Neural crest cell (in vitro differentiated cells): ENCODE measurements around the gene RPP25L. TPM values are rescaled to one million over a fixed set of nuclear protein-coding genes. Genes with fewer than 3 reads are reported as not detected.

Source experiments
- DNase-seq: peaks from one replicate; pipeline ENCODE4 v3.0.0; 2021; ENCODE audit warnings: low read depth, mixed read lengths, low spot score
- H3K27ac Mint-ChIP-seq: one replicate; pipeline ENCODE4 v1.8.0; 2021; ENCODE audit warnings: mild to moderate bottlenecking, mixed read lengths; ENCODE audit not compliant: unreplicated experiment
- H3K27me3 Mint-ChIP-seq: 2 replicates; pipeline ENCODE4 v1.8.0; 2021; ENCODE audit warnings: low read depth, mild to moderate bottlenecking, mixed read lengths
- H3K36me3 Mint-ChIP-seq: 2 replicates; pipeline ENCODE4 v1.8.0; 2021; ENCODE audit warnings: low read depth, mild to moderate bottlenecking, mixed read lengths
- H3K4me1 Mint-ChIP-seq: 2 replicates; pipeline ENCODE4 v1.8.0; 2021; ENCODE audit warnings: mixed read lengths
- H3K4me3 Mint-ChIP-seq: one replicate; pipeline ENCODE4 v1.8.0; 2021; ENCODE audit warnings: mild to moderate bottlenecking, mixed read lengths
- H3K9me3 Mint-ChIP-seq: 2 replicates; pipeline ENCODE4 v1.8.0; 2021; ENCODE audit warnings: mixed read lengths
- CTCF ChIP-seq: fragments of 200-600 bp; sonication (generic); conservative IDR thresholded peaks from 2 replicates; pipeline ENCODE4 v1.5.0; 2021; ENCODE audit warnings: antibody characterized with exemption, mild to moderate bottlenecking
- total RNA-seq: library from RNA; stranded (reverse); gene quantifications from 2 replicates; pipeline ENCODE4 v1.2.1, GENCODE V29; 2021

Gene RPP25L
- total RNA-seq, 1 donor from 2014 or later = 22.7 TPM

DNA sequence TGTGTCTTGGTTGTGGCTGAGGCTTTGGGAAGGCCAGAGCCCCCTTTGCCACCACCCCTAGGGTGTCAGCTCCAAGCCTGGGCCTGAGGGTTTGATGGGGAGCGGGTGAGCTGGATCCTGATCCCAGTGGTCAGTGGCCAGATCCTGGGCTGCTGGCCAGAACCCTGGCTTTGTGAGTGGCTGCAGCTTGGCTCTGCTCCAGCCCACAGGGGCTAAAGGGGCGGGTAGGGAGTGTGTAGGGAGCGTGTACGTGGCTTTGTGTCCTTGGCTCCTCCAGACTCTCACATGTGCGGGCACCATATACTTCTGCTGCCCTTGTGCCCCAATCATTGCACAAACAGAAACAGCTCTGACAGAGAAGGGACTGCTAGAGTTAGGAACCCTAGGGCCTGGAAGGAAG is 38.9 kb upstream of the RPP25L start:
- peaks cover 67% of the 10 kb centered on the region for H3K4me1 Mint-ChIP-seq
- no peak overlapping the region for H3K27ac Mint-ChIP-seq
- no peaks in the 10 kb centered on the region for H3K9me3 Mint-ChIP-seq
- no peak for DNase-seq
- TF ChIP-seq CTCF = no peak
- peak overlapping the region; percentile 40 for H3K4me3 Mint-ChIP-seq
- H3K27me3 Mint-ChIP-seq = no peaks in the 10 kb centered on the region
- H3K36me3 Mint-ChIP-seq = peaks cover 10% of the 10 kb centered on the region

DNA sequence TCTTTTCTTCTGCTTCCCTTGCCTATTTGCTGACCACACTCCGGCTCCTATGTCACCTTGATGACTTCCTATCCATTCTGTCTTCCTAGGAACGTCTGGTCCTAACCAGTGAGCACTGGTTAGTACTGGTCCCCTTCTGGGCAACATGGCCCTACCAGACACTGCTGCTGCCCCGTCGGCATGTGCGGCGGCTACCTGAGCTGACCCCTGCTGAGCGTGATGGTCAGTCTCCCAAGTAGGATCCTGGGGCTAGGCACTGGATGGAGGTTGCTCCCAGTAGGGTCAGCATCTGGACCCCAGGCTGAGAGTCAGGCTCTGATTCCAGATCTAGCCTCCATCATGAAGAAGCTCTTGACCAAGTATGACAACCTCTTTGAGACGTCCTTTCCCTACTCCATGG is 36.8 kb upstream of the RPP25L start:
- no peak for DNase-seq
- Mint-ChIP-seq H3K27ac (no peak overlapping the region), H3K27me3 (no peaks in the 10 kb centered on the region), H3K9me3 (no peaks in the 10 kb centered on the region), H3K4me3 (peak overlapping the region; percentile 77), H3K36me3 (peaks cover 10% of the 10 kb centered on the region), H3K4me1 (peaks cover 61% of the 10 kb centered on the region)
- no peak for TF ChIP-seq CTCF

DNA sequence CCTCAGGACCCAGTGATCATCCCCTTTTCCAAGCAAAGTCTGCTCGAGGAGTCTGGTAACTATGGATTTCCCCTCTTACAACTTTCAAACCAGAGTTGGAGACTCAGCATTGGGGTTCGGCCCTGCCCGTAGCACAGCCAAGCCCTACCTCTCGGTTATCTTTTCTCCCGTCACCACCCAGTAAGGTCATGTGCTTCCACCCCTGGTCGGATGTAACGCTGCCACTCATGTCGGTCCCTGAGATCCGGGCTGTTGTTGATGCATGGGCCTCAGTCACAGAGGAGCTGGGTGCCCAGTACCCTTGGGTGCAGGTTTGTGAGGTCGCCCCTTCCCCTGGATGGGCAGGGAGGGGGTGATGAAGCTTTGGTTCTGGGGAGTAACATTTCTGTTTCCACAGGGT is 35.8 kb upstream of the RPP25L start:
- no peaks in the 10 kb centered on the region for H3K27me3 Mint-ChIP-seq
- no peaks in the 10 kb centered on the region for H3K9me3 Mint-ChIP-seq
- DNase-seq = no peak
- no peak for TF ChIP-seq CTCF
- H3K4me1 Mint-ChIP-seq = peaks cover 51% of the 10 kb centered on the region
- peak overlapping the region; percentile 95 for H3K4me3 Mint-ChIP-seq
- peaks cover 10% of the 10 kb centered on the region for H3K36me3 Mint-ChIP-seq
- no peak overlapping the region for H3K27ac Mint-ChIP-seq

DNA sequence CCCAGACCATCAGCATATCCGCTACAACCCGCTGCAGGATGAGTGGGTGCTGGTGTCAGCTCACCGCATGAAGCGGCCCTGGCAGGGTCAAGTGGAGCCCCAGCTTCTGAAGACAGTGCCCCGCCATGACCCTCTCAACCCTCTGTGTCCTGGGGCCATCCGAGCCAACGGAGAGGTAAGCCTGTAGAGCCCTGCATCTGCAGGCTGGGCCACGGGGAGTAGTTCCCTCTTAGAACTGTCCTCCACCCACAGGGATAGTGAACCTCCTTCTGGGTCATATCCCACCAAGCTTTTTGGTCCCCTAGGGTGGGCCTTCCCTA is 35.1 kb upstream of the RPP25L start:
- Mint-ChIP-seq H3K27ac (peak overlapping the region; percentile 35), H3K36me3 (peaks cover 10% of the 10 kb centered on the region), H3K9me3 (no peaks in the 10 kb centered on the region), H3K4me1 (peaks cover 45% of the 10 kb centered on the region), H3K4me3 (peak overlapping the region; percentile 95), H3K27me3 (no peaks in the 10 kb centered on the region)
- TF ChIP-seq CTCF = no peak
- no peak for DNase-seq

DNA sequence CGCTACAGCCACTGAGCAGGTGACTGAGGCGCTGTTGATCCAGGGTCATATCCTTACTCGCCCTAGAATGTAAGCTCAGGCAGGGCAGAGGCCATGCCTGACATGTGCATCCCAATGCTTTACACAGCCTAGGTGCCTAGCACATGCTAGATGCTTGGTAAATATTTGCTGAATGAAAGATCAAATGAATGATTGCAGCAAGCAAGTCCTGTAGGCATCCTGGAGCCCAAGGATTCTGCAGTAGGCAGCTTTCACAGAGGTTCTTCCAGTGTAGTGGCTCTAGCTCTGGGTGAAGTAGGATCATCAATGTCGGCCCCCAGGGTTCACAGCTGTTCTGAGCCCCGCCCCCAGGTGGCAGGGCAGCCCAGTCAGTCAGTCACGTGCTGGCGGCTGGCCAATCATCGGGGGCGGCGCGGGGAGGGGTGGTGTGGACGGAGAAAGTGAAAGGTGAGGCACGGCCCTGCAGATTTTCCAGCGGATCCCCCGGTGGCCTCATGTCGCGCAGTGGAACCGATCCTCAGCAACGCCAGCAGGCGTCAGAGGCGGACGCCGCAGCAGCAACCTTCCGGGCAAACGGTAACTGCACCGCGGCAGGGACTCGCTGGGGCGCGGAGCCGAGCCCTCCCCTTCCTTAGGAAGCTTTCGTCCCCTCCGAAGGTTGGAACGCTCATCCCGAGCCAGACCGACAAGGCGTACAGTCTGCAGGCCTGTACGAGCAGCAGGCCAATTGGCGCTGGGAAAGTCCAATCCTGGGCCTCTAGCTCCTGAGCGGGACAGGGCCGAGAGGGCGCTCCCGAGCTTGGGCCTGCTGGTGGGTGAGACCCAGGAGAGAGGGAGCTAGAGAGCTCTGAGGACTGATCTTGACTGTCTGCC is 34.5 kb upstream of the RPP25L start, which contains the start of gene GALT:
TSS of gene GALT (plus strand) at position 465 of the 873 bp plus-strand sequence. CDS start at position 495, 30 bp downstream.
- Mint-ChIP-seq H3K27me3 (no peaks in the 10 kb centered on the region), H3K36me3 (peaks cover 10% of the 10 kb centered on the region), H3K4me1 (peaks cover 40% of the 10 kb centered on the region), H3K27ac (peak within 1 kb of the TSS; percentile 71), H3K9me3 (peaks cover under 1% of the 10 kb centered on the region), H3K4me3 (peak within 1 kb of the TSS; percentile 95)
- peak; percentile 93 for DNase-seq
- TF ChIP-seq CTCF = peak; percentile 53
